DOHH2 (cell line): ENCODE measurements around the gene STING1.
"Not testable (repeated sequence)": the region's sequence is repeated elsewhere in the genome, so short reads cannot be mapped to it uniquely, and the experiment has no call there.

Experiments
- H3F3A ChIP-seq: fragments of 200-600 bp; sonication (generic), shearing (Covaris generic); 2 replicates; pipeline ENCODE4 v1.6.0; 2016; ENCODE audit warnings: antibody characterized with exemption, mild to moderate bottlenecking; ENCODE audit not compliant: control insufficient read depth, insufficient read depth
- H3K27ac ChIP-seq: fragments of 200-600 bp; sonication (generic); 2 replicates; pipeline ENCODE4 v1.5.1; 2014; ENCODE audit warnings: low read depth, mild to moderate bottlenecking, low read length, moderate library complexity
- H3K27me3 ChIP-seq: fragments of 200-600 bp; sonication (generic); 2 replicates; pipeline ENCODE4 v1.6.1; 2014; ENCODE audit warnings: mild to moderate bottlenecking, low read length, mixed read lengths; ENCODE audit not compliant: control insufficient read depth
- H3K36me3 ChIP-seq: fragments of 200-600 bp; sonication (generic); 2 replicates; pipeline ENCODE4 v1.6.1; 2014; ENCODE audit warnings: mild to moderate bottlenecking, low read length, moderate library complexity, mixed read lengths; ENCODE audit not compliant: control insufficient read depth
- H3K4me1 ChIP-seq: fragments of 200-600 bp; sonication (generic); 2 replicates; pipeline ENCODE4 v1.6.1; 2014; ENCODE audit warnings: mild to moderate bottlenecking, low read length, mixed read lengths; ENCODE audit not compliant: control insufficient read depth
- H3K4me2 ChIP-seq: fragments of 200-600 bp; sonication (generic); 2 replicates; pipeline ENCODE4 v1.6.0; 2014; ENCODE audit warnings: mild to moderate bottlenecking, low read length, moderate library complexity
- H3K4me3 ChIP-seq: fragments of 200-600 bp; sonication (generic); 2 replicates; pipeline ENCODE4 v1.5.1; 2014; ENCODE audit warnings: mild to moderate bottlenecking, low read length, mixed read lengths
- H3K79me2 ChIP-seq: fragments of 200-600 bp; sonication (generic); 2 replicates; pipeline ENCODE4 v1.6.1; 2014; ENCODE audit warnings: mild to moderate bottlenecking, low read length, mixed read lengths; ENCODE audit not compliant: control insufficient read depth
- H3K9me2 ChIP-seq: fragments of 200-600 bp; sonication (generic); replicated peaks from 2 replicates; pipeline ENCODE4 v1.6.1; 2014; ENCODE audit warnings: mild to moderate bottlenecking, low read length, mixed read lengths; ENCODE audit not compliant: control insufficient read depth
- H3K9me3 ChIP-seq: fragments of 200-600 bp; sonication (generic); 2 replicates; pipeline ENCODE4 v1.6.1; 2014; ENCODE audit warnings: antibody characterized with exemption, low read length, mixed read lengths; ENCODE audit not compliant: control insufficient read depth, insufficient read depth
- H4K20me1 ChIP-seq: fragments of 200-600 bp; sonication (generic); 2 replicates; pipeline ENCODE4 v1.6.0; 2014; ENCODE audit warnings: low read depth, mild to moderate bottlenecking, antibody characterized with exemption, low read length, moderate library complexity; ENCODE audit not compliant: control insufficient read depth, insufficient read depth
- EZH2phosphoT487 ChIP-seq: fragments of 200-600 bp; sonication (generic); IDR thresholded peaks from 2 replicates; pipeline ENCODE4 v1.6.1; 2017; ENCODE audit warnings: borderline replicate concordance, mild to moderate bottlenecking, antibody characterized with exemption, low read length, moderate library complexity, mixed read lengths
- TF ChIP-seq, protein P1 (sequence below): fragments of 200-600 bp; sonication (generic); IDR thresholded peaks from one replicate; pipeline ENCODE4 v1.5.1; 2014; ENCODE audit warnings: antibody characterized with exemption, mild to moderate bottlenecking, low read depth, low read length; ENCODE audit not compliant: poor library complexity, severe bottlenecking

Gene STING1

DNA sequence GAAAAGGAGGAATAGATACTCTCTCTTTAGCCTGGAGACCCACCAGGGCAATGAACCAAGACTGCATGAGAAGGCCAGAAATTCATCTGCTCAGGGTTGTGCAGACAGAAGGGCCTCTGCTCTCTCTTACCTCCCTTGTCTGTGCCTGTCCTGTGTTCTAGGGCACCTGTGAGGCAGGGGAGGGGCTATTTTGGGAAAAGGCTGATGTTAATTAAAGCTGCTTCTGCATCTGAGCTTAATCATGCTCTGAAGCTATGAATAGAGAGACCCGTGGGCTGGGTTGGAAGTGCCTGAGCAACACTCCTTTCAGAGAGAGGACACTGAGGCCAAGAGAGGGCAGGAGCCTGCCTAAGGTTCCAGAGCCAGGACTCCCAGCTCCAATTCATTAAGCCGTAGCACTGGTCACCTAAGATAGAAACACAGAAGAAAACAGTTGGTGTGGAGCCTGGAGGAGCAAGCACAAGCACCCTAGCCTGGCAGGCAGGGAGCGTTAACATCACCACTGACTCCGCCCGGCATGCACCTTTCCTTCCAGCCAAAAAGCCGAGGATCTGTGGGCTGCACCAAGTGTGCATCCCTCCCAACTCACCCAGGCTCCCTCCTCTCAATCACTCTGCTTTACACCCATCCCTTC lies 31.4 kb upstream of the STING1 start:
- Histone ChIP-seq H3K4me1 (peaks cover 38% of the 10 kb centered on the region), H3K27ac (0 out of 2 replicates have a peak overlapping the region, but pooled peaks have one; percentile 10), H3K9me3 (peaks cover 3% of the 10 kb centered on the region; the same call in 1 of the 2 replicates), H3K4me3 (peak overlapping the region; percentile 37), H3F3A (peaks cover 6% of the 10 kb centered on the region), H3K9me2 (no peaks in the 10 kb centered on the region), H3K27me3 (no peaks in the 10 kb centered on the region), H3K79me2 (no peaks in the 10 kb centered on the region), H3K4me2 (peak overlapping the region; percentile 65), H4K20me1 (no peaks in the 10 kb centered on the region), H3K36me3 (no peaks in the 10 kb centered on the region)
- TF ChIP-seq, protein P1, sequence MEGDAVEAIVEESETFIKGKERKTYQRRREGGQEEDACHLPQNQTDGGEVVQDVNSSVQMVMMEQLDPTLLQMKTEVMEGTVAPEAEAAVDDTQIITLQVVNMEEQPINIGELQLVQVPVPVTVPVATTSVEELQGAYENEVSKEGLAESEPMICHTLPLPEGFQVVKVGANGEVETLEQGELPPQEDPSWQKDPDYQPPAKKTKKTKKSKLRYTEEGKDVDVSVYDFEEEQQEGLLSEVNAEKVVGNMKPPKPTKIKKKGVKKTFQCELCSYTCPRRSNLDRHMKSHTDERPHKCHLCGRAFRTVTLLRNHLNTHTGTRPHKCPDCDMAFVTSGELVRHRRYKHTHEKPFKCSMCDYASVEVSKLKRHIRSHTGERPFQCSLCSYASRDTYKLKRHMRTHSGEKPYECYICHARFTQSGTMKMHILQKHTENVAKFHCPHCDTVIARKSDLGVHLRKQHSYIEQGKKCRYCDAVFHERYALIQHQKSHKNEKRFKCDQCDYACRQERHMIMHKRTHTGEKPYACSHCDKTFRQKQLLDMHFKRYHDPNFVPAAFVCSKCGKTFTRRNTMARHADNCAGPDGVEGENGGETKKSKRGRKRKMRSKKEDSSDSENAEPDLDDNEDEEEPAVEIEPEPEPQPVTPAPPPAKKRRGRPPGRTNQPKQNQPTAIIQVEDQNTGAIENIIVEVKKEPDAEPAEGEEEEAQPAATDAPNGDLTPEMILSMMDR, result no peak
- TF ChIP-seq EZH2phosphoT487, result no peak

DNA sequence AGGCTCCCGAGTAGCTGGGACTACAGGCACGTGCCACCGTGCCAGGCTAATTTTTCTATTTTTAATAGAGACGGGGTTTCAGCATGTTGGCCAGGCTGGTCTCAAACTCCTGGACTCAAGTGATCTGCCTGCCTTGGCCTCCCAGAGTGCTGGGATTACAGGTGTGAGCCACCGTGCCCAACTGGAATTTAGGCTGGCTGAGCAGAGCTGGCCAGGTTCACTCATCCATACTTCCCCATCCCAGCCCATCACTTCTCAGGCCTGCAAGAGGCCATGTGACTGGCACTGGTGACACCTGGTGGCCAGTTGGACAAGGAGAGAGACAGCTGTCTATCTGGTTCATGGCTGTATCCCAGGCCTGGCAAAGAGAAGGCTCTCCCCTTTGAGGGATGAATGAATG lies 30.9 kb upstream of the STING1 start:
- not testable (repeated sequence) for H3K36me3 ChIP-seq, H3K27me3 ChIP-seq, H3F3A ChIP-seq, H4K20me1 ChIP-seq, H3K79me2 ChIP-seq, H3K9me3 ChIP-seq, H3K9me2 ChIP-seq
- H3K4me2 ChIP-seq, result peak overlapping the region; percentile 65
- H3K4me1 ChIP-seq, result peaks cover 34% of the 10 kb centered on the region
- 0 out of 2 replicates have a peak overlapping the region, but pooled peaks have one; percentile 10 for H3K27ac ChIP-seq
- peak overlapping the region; percentile 37 for H3K4me3 ChIP-seq
- TF ChIP-seq, protein P1, result peak; percentile 83

DNA sequence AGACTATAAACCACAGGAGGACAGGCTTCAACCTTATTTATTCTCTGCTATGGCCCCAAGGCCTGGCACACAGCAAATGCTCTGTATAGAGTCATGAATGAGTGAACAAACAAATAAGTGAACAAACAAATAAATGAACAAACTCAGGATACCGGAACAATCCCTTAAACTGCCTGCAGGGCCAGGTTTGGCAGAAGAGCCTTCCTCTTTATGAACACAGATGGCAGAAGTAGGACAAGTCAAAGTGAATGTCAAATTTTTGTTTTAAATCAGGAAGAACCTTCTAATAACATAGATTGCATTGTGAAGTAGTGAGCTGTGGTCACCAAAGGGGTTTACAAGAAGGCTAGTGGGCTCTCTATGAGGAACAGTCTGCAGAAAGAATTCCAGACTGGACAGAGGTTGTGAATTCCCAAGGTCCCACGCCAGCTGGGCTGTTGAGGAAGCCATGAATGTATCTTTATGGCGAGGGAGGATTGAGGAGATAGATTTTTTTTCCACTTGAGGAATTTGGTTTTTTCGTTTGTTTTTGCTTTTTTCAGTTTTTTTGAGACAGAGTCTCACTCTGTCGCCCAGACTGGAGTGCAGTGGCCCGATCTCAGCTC lies 30.3 kb upstream of the STING1 start:
- Histone ChIP-seq H3K36me3 (no peaks in the 10 kb centered on the region), H3K27ac (no peak overlapping the region), H3K9me2 (no peaks in the 10 kb centered on the region), H3K79me2 (no peaks in the 10 kb centered on the region), H3K4me3 (no peak overlapping the region; the same call in 1 of the 2 replicates), H3K4me1 (peaks cover 29% of the 10 kb centered on the region), H3K9me3 (peaks cover 3% of the 10 kb centered on the region; the same call in 1 of the 2 replicates), H3F3A (peaks cover 6% of the 10 kb centered on the region), H4K20me1 (no peaks in the 10 kb centered on the region), H3K4me2 (peak overlapping the region; percentile 65; the same call in 1 of the 2 replicates), H3K27me3 (no peaks in the 10 kb centered on the region)
- TF ChIP-seq EZH2phosphoT487, result no peak
- TF ChIP-seq, protein P1, result no peak

DNA sequence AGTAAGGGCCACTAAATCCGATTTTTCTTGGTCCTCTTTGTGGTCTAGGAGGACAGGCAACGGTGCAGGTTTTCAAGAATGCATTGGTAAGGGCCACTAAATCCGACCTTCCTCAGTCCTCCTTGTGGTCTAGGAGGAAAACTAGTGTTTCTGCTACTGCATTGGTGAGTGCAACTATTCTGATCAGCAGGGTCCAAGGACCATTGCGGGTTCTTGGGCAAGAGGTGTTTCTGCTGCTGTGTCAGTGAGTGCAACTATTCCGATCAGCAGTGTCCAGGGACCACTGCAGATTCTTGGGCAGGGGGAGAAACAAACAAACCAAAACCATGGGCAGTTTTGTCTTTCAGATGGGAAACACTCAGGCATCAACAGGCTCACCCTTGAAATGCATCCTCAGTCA lies 22.2 kb upstream of the STING1 start:
- H3K9me3 ChIP-seq, H3K4me3 ChIP-seq, H3K9me2 ChIP-seq, H3F3A ChIP-seq, H3K36me3 ChIP-seq, H3K27ac ChIP-seq, H3K27me3 ChIP-seq, H3K4me2 ChIP-seq, H4K20me1 ChIP-seq, H3K4me1 ChIP-seq, H3K79me2 ChIP-seq: not testable (repeated sequence)

DNA sequence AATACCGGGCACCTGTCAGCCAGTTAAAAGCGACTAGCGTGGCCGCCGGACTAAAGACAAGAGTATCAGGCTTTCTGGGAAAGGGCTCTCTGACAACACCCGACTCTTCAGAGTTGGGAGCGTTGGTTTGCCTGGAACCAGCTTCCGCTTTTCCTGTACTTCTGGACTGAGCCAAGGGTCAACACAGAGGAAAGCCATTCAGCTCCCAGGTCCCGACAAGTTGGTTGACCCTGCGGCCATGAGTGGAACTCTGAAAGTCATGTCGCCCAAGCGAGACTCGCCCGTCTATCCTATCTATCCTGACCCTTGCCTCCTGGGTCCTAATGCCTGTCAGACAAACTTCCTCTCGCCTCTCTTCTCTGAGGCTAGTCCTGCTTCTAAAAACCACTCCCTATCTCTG lies 21.3 kb upstream of the STING1 start:
- not testable (repeated sequence) for H3K4me2 ChIP-seq, H3K27ac ChIP-seq, H3K4me3 ChIP-seq, H3K36me3 ChIP-seq, H3K79me2 ChIP-seq, H3K9me2 ChIP-seq, H3F3A ChIP-seq, H4K20me1 ChIP-seq, H3K9me3 ChIP-seq, H3K4me1 ChIP-seq, H3K27me3 ChIP-seq
